GM13976 (cell line): ENCODE measurements around the gene CHRNG.

Experiments
- DNase-seq: peaks from one replicate; pipeline ENCODE4 v3.0.0; 2012; ENCODE audit warnings: low spot score
- CTCF ChIP-seq: IDR thresholded peaks from 2 replicates; pipeline ENCODE4 v1.5.1; 2012; ENCODE audit warnings: borderline replicate concordance, mild to moderate bottlenecking; ENCODE audit not compliant: insufficient read depth; ENCODE audit errors: extremely low read depth, missing control alignments, control extremely low read depth
- in situ Hi-C: fragments of 300-500 bp; cut with MboI; formaldehyde crosslinking; loops from one replicate; pipeline ENCODE4 v1.12.0; 2022; ENCODE audit warnings: low sequenced_read_pairs, mixed read lengths, inconsistent platforms; ENCODE audit not compliant: unreplicated experiment

The CHRNG gene

DNA sequence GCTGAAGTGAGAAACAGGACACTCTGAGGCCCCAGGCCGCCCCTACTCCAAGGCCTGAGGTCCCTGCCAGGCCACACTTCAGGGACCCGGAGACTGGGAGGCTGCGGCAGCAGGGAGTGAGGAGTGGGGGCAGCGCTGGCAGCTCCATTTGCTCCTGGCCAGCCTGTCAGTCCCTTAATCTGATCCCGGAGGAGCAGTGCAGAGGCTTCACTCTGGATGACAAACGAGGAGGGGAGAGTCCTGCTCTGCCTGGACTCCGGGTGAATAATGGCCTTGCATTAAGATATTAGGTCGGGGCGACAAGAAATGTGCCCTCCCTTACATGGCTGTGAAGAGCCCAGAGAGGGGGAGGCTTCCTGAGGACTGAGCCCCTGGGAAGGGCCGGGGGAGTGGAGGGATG, 33.6 kb upstream of the CHRNG start:
- DNase-seq = no peak
- in situ Hi-C loops = no loop called here
- no peak for TF ChIP-seq CTCF

DNA sequence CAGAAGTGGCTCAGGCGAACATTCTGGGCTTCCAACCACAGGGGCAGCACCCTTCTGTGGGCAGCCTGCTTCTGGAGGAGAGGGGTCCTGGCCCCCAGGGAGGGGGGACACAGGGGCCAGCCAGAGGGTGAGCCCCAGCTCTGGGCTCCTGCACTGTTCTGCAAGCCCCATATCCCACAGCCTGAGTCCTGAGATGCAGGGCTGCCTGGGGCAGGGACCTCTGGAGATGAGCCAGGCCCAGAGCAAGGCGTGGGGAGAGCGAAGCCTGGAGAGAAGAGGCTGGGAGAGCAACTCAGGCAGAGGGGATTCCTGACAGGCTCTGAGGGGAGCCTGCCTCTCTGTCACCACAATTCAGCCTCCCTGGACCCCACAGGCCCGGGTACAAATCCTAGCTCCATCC, 32.8 kb upstream of the CHRNG start:
- in situ Hi-C loops = no loop called here
- no peak for DNase-seq
- TF ChIP-seq CTCF = no peak

DNA sequence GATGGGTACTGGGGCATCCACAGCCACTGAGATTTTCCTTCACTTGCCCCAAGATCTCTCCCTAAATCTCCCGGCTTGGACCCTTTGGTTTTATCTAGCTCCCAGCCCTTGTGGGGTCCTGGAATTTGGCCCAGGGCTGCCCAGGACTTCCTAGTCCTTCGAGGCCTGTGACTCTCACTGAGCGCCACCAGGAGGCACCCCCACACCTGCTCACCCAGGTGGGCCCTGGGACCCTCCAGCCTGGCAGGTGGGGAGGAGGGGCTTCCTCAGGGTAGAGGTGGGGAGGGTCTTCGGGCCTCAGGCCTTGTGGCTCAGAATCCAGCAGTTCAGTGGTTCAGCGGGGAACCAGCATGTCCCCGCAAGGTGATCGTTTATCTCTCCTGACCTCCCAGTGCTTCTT, 31.2 kb upstream of the CHRNG start:
- no peak for DNase-seq
- TF ChIP-seq CTCF = no peak
- in situ Hi-C loops = no loop called here

- in situ Hi-C loops = no loop called here
- DNase-seq = no peak
- TF ChIP-seq CTCF = no peak
These were observed 28.1 kb upstream of the CHRNG start for GRCh38 chr2:232511336-232511890.

- DNase-seq = no peak
- in situ Hi-C loops = no loop called here
- TF ChIP-seq CTCF = no peak
These were observed 26.9 kb upstream of the CHRNG start for GRCh38 chr2:232512602-232513001.

DNA sequence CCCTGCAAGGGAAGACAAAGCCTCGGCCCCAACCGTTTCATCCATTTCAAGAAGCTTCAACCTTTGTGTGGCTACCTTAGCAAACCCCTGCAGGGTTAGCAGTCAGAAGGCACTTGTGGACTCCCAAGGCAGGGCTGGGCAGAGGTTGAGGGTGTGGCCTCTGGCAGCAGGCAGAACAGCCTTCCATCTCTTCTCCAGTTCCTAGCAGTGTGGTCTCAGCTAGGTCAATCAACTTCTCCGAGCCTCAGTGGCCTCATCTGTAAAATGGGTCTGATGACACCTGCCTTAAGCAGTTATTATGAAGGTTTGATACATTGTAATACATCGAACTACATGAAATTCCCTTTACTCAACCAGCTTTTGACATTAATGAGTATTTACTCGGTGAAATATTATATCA, 26.1 kb upstream of the CHRNG start:
- no peak for TF ChIP-seq CTCF
- in situ Hi-C loops = no loop called here
- DNase-seq = no peak

DNA sequence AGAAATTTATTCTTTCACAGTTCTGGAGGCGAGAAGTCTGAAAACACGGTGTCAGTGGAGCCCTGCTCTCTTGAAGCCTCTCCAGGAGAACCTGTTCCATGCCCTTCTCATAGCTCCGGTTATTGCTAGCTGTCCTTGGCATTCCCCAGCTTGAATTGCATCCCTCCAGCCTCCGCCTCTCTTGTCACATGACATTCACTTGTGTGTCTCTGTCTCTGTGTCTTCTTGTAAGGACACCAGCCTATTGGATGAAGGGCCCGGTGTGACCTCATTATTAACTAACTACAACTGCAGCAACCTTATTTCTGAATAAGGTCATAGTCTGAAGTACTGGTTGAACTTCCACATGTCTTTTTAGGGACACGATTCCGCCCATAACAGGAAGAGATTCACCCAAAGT, 23.9 kb upstream of the CHRNG start:
- no peak for DNase-seq
- in situ Hi-C loops = no loop called here
- TF ChIP-seq CTCF = no peak
